Upper lobe of left lung (tissue), 6 donors: ENCODE data around the gene HAAO. TPM values are rescaled to one million over a fixed set of nuclear protein-coding genes. Genes with fewer than 3 reads are reported as not detected.
A peak's percentile ranks its signal among the peaks of the same experiment; 100 is the strongest.

Source experiments
- ATAC-seq, 2 donors: fragments of 200-7000 bp; cut with Tn5 transposase; one replicate each; pipeline ENCODE4 v1.9.1; 2022; ENCODE audit warnings: mild to moderate bottlenecking in 2 of 2, moderate library complexity in 2 of 2; ENCODE audit not compliant: low FRiP score in 2 of 2
- DNase-seq, 2 donors: peaks; one replicate each; pipeline ENCODE4 v3.0.0-alpha.2; 2019 to 2020
- H3K27ac ChIP-seq, 4 donors: fragments of 200-600 bp; sonication (generic); one replicate each; pipeline ENCODE4 v1.5.1; 2016 to 2019
- H3K27me3 ChIP-seq, 4 donors: fragments of 200-600 bp; sonication (generic); one replicate each; pipeline ENCODE4 v1.5.1; 2017 to 2019
- H3K36me3 ChIP-seq, 4 donors: fragments of 200-600 bp; sonication (generic); one replicate each; pipeline ENCODE4 v1.5.1; 2016 to 2019
- H3K4me1 ChIP-seq, 4 donors: fragments of 200-600 bp; sonication (generic); one replicate each; pipeline ENCODE4 v1.5.1; 2018 to 2019
- H3K4me3 ChIP-seq, 4 donors: fragments of 200-600 bp; sonication (generic); one replicate each; pipeline ENCODE4 v1.5.1; 2017 to 2019; ENCODE audit warnings: mild to moderate bottlenecking in 2 of 4, moderate library complexity in 1 of 4
- H3K9me3 ChIP-seq, 4 donors: fragments of 200-600 bp; sonication (generic); one replicate each; pipeline ENCODE4 v1.5.1; 2018 to 2019
- CTCF ChIP-seq, 6 experiments: fragments of 450-650 bp in 4 of 6; fragments of 200-600 bp in 2 of 6; sonication (generic) in 2 of 6; IDR thresholded peaks; one replicate each; pipeline ENCODE4 v1.5.1; 2016 to 2019; ENCODE audit warnings: antibody characterized with exemption in 6 of 6
- EP300 ChIP-seq, 4 donors: sonication (generic); formaldehyde crosslinking; IDR thresholded peaks; one replicate each; pipeline ENCODE4 v1.5.1; 2017; ENCODE audit warnings: antibody characterized with exemption in 4 of 4, control low read depth in 2 of 4
- POLR2A ChIP-seq, 4 donors: fragments of 450-650 bp; IDR thresholded peaks; one replicate each; pipeline ENCODE4 v1.5.1; 2016 to 2017; ENCODE audit warnings: antibody characterized with exemption in 4 of 4, mild to moderate bottlenecking in 2 of 4
- POLR2AphosphoS5 ChIP-seq, 2 donors: sonication (generic); formaldehyde crosslinking; IDR thresholded peaks; one replicate each; pipeline ENCODE4 v1.5.1; 2017; ENCODE audit warnings: antibody characterized with exemption in 2 of 2
- WGBS, 2 donors: methylation state at CpG; one replicate each; pipeline ENCODE4 v1.1.5; 2017 to 2018; 5-methylcytosine and 5-hydroxymethylcytosine counted together
- total RNA-seq, 6 donors: library from RNA; depleted of rRNA in 4 of 6; stranded (reverse); fragments of >200 nt in 4 of 6; gene quantifications; one replicate each; pipeline versions ENCODE4 v1.1.0 to v1.2.1, GENCODE V29; 2016 to 2021
- donor health status: DM: no; HTN: no; CAD: no; lungs with moderate emphysema.
- donor health status: DM: no; HTN: yes; CAD: no; lungs with severe emphysema.

Gene HAAO
- total RNA-seq, 6 donors from 2014 or later = 1.8 to 9.4 (median 7.1) TPM

GRCh38 chr2:42784204-42784880, 8.0 kb downstream of the HAAO start:
- no peaks in the 10 kb centered on the region for H3K27me3 ChIP-seq
- H3K36me3 ChIP-seq = no peaks in the 10 kb centered on the region
- H3K27ac ChIP-seq = no peak overlapping the region
- ATAC-seq (no peak), DNase-seq (no peak)
- TF ChIP-seq POLR2AphosphoS5 (IDR thresholded peaks at IDR 0.05) = no peak
- no peak for TF ChIP-seq EP300 (IDR thresholded peaks at IDR 0.05)
- no peak for TF ChIP-seq CTCF (IDR thresholded peaks at IDR 0.05)
- TF ChIP-seq POLR2A (IDR thresholded peaks at IDR 0.05) = no peak
- WGBS, 2 donors = 72 to 84% methylated on average over 5 to 7 of the region's 7 CpGs
- H3K4me3 ChIP-seq = no peak overlapping the region
- H3K4me1 ChIP-seq = no peaks in the 10 kb centered on the region
- H3K9me3 ChIP-seq = no peaks in the 10 kb centered on the region

- Histone ChIP-seq H3K4me1 (no peaks in the 10 kb centered on the region), H3K27ac (no peak overlapping the region), H3K9me3 (no peaks in the 10 kb centered on the region), H3K36me3 (no peaks in the 10 kb centered on the region), H3K4me3 (no peak overlapping the region), H3K27me3 (no peaks in the 10 kb centered on the region)
- DNase-seq = no peak
- TF ChIP-seq CTCF (IDR thresholded peaks at IDR 0.05) (no peak), POLR2A (IDR thresholded peaks at IDR 0.05) (no peak)
- ATAC-seq = peak in 1 of 2 donors; percentile 19
- 86 to 89% methylated on average over 9 of the region's 9 CpGs for WGBS, 2 donors
Measured at GRCh38 chr2:42783511-42783910, 8.9 kb downstream of the HAAO start.

GRCh38 chr2:42781181-42781580, 11.2 kb downstream of the HAAO start:
- TF ChIP-seq CTCF (IDR thresholded peaks at IDR 0.05) (no peak), EP300 (IDR thresholded peaks at IDR 0.05) (no peak), POLR2AphosphoS5 (IDR thresholded peaks at IDR 0.05) (no peak), POLR2A (IDR thresholded peaks at IDR 0.05) (no peak)
- DNase-seq (no peak), ATAC-seq (no peak)
- Histone ChIP-seq H3K27me3 (no peaks in the 10 kb centered on the region), H3K36me3 (no peaks in the 10 kb centered on the region), H3K4me3 (no peak overlapping the region), H3K4me1 (no peaks in the 10 kb centered on the region), H3K9me3 (no peaks in the 10 kb centered on the region), H3K27ac (no peak overlapping the region)
- WGBS, 2 donors = 81 to 94% methylated on average over 1 of the region's 1 CpG

GRCh38 chr2:42777883-42778805, 14.2 kb downstream of the HAAO start:
- Histone ChIP-seq H3K9me3 (no peaks in the 10 kb centered on the region), H3K4me1 (no peaks in the 10 kb centered on the region), H3K36me3 (no peaks in the 10 kb centered on the region), H3K4me3 (no peak overlapping the region), H3K27me3 (no peaks in the 10 kb centered on the region), H3K27ac (no peak overlapping the region)
- TF ChIP-seq EP300 (IDR thresholded peaks at IDR 0.05) = no peak
- no peak for TF ChIP-seq CTCF (IDR thresholded peaks at IDR 0.05)
- DNase-seq = no peak
- no peak for ATAC-seq
- 83 to 91% methylated on average over 3 of the region's 3 CpGs for WGBS, 2 donors
